MM.1S (cell line): ENCODE measurements around the gene AGAP1.

Source experiments
- EZH2 ChIP-seq: fragments of 300-600 bp; sonication (generic); optimal IDR thresholded peaks from 2 replicates; pipeline ENCODE3; 2017; ENCODE audit warnings: low read depth, mild to moderate bottlenecking, antibody characterized with exemption, low read length, mixed read lengths
- EZH2phosphoT487 ChIP-seq: fragments of 300-600 bp; sonication (generic); IDR thresholded peaks from 2 replicates; pipeline ENCODE4 v1.6.1; 2018; ENCODE audit warnings: antibody characterized with exemption, low read length
- TF ChIP-seq, protein P1 (sequence below): fragments of 300-600 bp; sonication (generic); IDR thresholded peaks from 2 replicates; pipeline ENCODE4 v1.5.1; 2016; ENCODE audit warnings: antibody characterized with exemption, low read length, mixed read lengths

DNA sequence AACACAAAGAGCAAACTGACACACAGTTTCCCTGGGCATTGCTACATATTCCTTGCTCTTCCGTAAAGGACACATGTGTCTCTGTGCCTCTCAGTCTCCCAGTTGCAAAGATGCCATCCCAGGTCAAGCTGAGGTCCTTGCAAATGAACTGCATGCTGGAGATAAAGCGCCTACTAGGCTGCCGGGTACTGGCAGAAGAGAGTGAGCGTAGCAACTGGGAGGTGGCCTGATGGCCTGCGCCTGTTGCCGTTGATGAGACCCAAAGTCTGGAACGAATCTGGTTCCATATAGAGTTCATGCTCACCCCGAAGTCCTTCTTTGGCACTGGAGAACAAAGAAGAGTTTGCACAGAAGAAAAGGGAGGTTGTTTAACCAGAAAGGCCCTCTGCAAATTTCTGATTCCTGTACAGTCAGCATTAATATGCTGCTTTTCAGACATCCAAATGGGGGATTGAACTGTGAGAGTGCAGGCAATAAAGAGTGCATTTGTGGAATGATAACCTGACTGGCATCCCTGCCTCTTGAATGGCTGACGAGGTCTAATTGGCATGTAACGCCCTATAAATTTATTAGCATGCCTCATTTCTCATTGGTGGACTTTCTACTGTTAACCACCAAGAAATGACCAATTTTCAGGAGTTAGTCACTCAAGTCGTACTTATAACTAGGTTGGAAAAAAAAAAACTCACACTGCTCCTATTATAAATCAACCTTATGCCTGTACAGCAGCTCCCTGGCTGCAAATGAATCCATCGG lies 595.6 kb downstream of the AGAP1 start:
- TF ChIP-seq, protein P1, sequence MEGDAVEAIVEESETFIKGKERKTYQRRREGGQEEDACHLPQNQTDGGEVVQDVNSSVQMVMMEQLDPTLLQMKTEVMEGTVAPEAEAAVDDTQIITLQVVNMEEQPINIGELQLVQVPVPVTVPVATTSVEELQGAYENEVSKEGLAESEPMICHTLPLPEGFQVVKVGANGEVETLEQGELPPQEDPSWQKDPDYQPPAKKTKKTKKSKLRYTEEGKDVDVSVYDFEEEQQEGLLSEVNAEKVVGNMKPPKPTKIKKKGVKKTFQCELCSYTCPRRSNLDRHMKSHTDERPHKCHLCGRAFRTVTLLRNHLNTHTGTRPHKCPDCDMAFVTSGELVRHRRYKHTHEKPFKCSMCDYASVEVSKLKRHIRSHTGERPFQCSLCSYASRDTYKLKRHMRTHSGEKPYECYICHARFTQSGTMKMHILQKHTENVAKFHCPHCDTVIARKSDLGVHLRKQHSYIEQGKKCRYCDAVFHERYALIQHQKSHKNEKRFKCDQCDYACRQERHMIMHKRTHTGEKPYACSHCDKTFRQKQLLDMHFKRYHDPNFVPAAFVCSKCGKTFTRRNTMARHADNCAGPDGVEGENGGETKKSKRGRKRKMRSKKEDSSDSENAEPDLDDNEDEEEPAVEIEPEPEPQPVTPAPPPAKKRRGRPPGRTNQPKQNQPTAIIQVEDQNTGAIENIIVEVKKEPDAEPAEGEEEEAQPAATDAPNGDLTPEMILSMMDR = no peak
- TF ChIP-seq EZH2 = no peak
- no peak for TF ChIP-seq EZH2phosphoT487
